IMR-90 (cell line): ENCODE data around the gene MYO1D. TPM values are rescaled to one million over a fixed set of nuclear protein-coding genes. Genes with fewer than 3 reads are reported as not detected.

Source experiments
- ATAC-seq: fragments of 200-7000 bp; cut with Tn5 transposase; 2 replicates; pipeline ENCODE4 v1.9.1; 2020; ENCODE audit warnings: low read depth, mild to moderate bottlenecking, moderate library complexity
- BruUV-seq: library from RNA; stranded (reverse); fragments of 400-500 nt; replicated peaks from 2 replicates; lab custom pipeline; 2021; lab: Mats Ljungman, UMichigan
- CTCF ChIA-PET: fragments of 300-600 bp; formaldehyde crosslinking; extraction: SDS; loops from one replicate; lab custom pipeline; 2021; ENCODE audit warnings: antibody characterized with exemption; lab: Yijun Ruan, JAX
- POLR2A ChIA-PET: fragments of 300-600 bp; sonication (Branson Sonifier 250); formaldehyde crosslinking; loops from one replicate; lab custom pipeline; 2022; ENCODE audit warnings: antibody characterized with exemption; ENCODE audit not compliant: unreplicated experiment; lab: Charles Lee
- DNase-seq: peaks from one replicate; pipeline ENCODE4 v3.0.0; 2013
- H2AFZ ChIP-seq: replicated peaks from 2 replicates; pipeline ENCODE3; 2013; ENCODE audit warnings: low read length, mild to moderate bottlenecking; ENCODE audit not compliant: poor library complexity
- H2AK5ac ChIP-seq: 2 replicates; pipeline ENCODE4 v1.6.1; 2013; ENCODE audit warnings: low read depth, low read length, inconsistent platforms
- H2AK9ac ChIP-seq: replicated peaks from 2 replicates; pipeline ENCODE3; 2013; ENCODE audit warnings: mild to moderate bottlenecking, low read depth, low read length, moderate library complexity; ENCODE audit not compliant: poor library complexity
- H2BK120ac ChIP-seq: 2 replicates; pipeline ENCODE4 v1.6.1; 2013; ENCODE audit warnings: low read depth, low read length, inconsistent platforms
- H2BK15ac ChIP-seq: 3 replicates; pipeline ENCODE4 v1.6.1; 2013; ENCODE audit warnings: low read depth, low read length, inconsistent platforms
- H2BK20ac ChIP-seq: 2 replicates; pipeline ENCODE4 v1.6.1; 2013; ENCODE audit warnings: low read depth, mild to moderate bottlenecking, inconsistent platforms, low read length, moderate library complexity
- H2BK5ac ChIP-seq: 2 replicates; pipeline ENCODE4 v1.6.1; 2013; ENCODE audit warnings: mild to moderate bottlenecking, low read depth, low read length, inconsistent platforms; ENCODE audit not compliant: poor library complexity, severe bottlenecking
- H3K14ac ChIP-seq: replicated peaks from 2 replicates; pipeline ENCODE4 v1.6.1; 2013; ENCODE audit warnings: low read depth, low read length, inconsistent platforms
- H3K18ac ChIP-seq: 2 replicates; pipeline ENCODE4 v1.6.1; 2013; ENCODE audit warnings: low read depth, low read length, control low read depth
- H3K23ac ChIP-seq: 2 replicates; pipeline ENCODE4 v1.6.1; 2013; ENCODE audit warnings: low read depth, low read length, inconsistent platforms
- H3K27ac ChIP-seq: 2 replicates; pipeline ENCODE4 v1.5.1; 2013; ENCODE audit warnings: mild to moderate bottlenecking, control low read depth, low read length; ENCODE audit not compliant: insufficient read depth
- H3K27me3 ChIP-seq: 2 replicates; pipeline ENCODE4 v1.6.1; 2013; ENCODE audit warnings: low read length; ENCODE audit not compliant: control insufficient read depth, insufficient read depth
- H3K36me3 ChIP-seq: 2 replicates; pipeline ENCODE4 v1.6.1; 2013; ENCODE audit warnings: low read length, mixed read lengths; ENCODE audit not compliant: control insufficient read depth, insufficient read depth
- H3K4ac ChIP-seq: 2 replicates; pipeline ENCODE4 v1.6.1; 2013; ENCODE audit warnings: low read depth, low read length, inconsistent platforms
- H3K4me1 ChIP-seq: 2 replicates; pipeline ENCODE4 v1.6.1; 2013; ENCODE audit warnings: low read length, mixed read lengths; ENCODE audit not compliant: control insufficient read depth, insufficient read depth
- H3K4me2 ChIP-seq: 2 replicates; pipeline ENCODE4 v1.6.1; 2013; ENCODE audit warnings: low read depth, mild to moderate bottlenecking, control low read depth, low read length, moderate library complexity
- H3K4me3 ChIP-seq: 2 replicates; pipeline ENCODE4 v1.5.1; 2013; ENCODE audit warnings: low read depth, mild to moderate bottlenecking, control low read depth, low read length, moderate library complexity; ENCODE audit not compliant: insufficient read depth
- H3K56ac ChIP-seq: 2 replicates; pipeline ENCODE4 v1.6.1; 2013; ENCODE audit warnings: low read length, inconsistent platforms; ENCODE audit not compliant: insufficient read depth; ENCODE audit errors: extremely low read depth
- H3K79me1 ChIP-seq, 2 experiments: 2 replicates each; pipeline ENCODE4 v1.6.1; 2013; ENCODE audit warnings: low read length in 2 of 2, inconsistent platforms in 1 of 2, low read depth in 1 of 2
- H3K9ac ChIP-seq: 2 replicates; pipeline ENCODE4 v1.6.1; 2013; ENCODE audit warnings: low read depth, low read length, control low read depth
- H3K9me1 ChIP-seq: 2 replicates; pipeline ENCODE4 v1.6.1; 2013; ENCODE audit warnings: low read length, inconsistent platforms; ENCODE audit not compliant: insufficient read depth
- H3K9me3 ChIP-seq: 2 replicates; pipeline ENCODE4 v1.6.1; 2013; ENCODE audit warnings: low read length; ENCODE audit not compliant: control insufficient read depth, insufficient read depth
- H4K20me1 ChIP-seq: 2 replicates; pipeline ENCODE4 v1.6.1; 2013; ENCODE audit warnings: low read length, inconsistent platforms; ENCODE audit not compliant: insufficient read depth
- H4K5ac ChIP-seq: 2 replicates; pipeline ENCODE4 v1.6.1; 2013; ENCODE audit warnings: mild to moderate bottlenecking, low read depth, low read length, control low read depth
- H4K8ac ChIP-seq, 2 experiments: 2 replicates each; pipeline ENCODE4 v1.6.1; 2013; ENCODE audit warnings: low read depth in 2 of 2, low read length in 2 of 2, control low read depth in 1 of 2, inconsistent platforms in 1 of 2
- H4K91ac ChIP-seq: 2 replicates; pipeline ENCODE4 v1.6.1; 2013; ENCODE audit warnings: low read depth, low read length, inconsistent platforms; ENCODE audit not compliant: insufficient read depth
- BHLHE40 ChIP-seq: fragments of 150-350 bp; IDR thresholded peaks from 2 replicates; pipeline ENCODE4 v1.6.1; 2016; ENCODE audit warnings: mild to moderate bottlenecking, low read depth, low read length
- CEBPB ChIP-seq: IDR thresholded peaks from 2 replicates; pipeline ENCODE4 v1.6.1; 2012; ENCODE audit warnings: low read depth, low read length, improper control_type of control experiment
- CTCF ChIP-seq: conservative IDR thresholded peaks from 2 replicates; pipeline ENCODE4 v1.5.1; 2012; ENCODE audit warnings: mild to moderate bottlenecking, low read depth, low read length, improper control_type of control experiment
- ELK1 ChIP-seq: fragments of 150-350 bp; IDR thresholded peaks from 2 replicates; pipeline ENCODE4 v1.6.1; 2016; ENCODE audit warnings: low read depth, mild to moderate bottlenecking, low read length, moderate library complexity, borderline replicate concordance
- MXI1 ChIP-seq: IDR thresholded peaks from 2 replicates; pipeline ENCODE4 v1.6.1; 2012; ENCODE audit warnings: low read depth, mild to moderate bottlenecking, low read length, moderate library complexity, borderline replicate concordance
- NFE2L2 ChIP-seq: fragments of 150-350 bp; IDR thresholded peaks from 2 replicates; pipeline ENCODE4 v1.6.1; 2016; ENCODE audit warnings: low read depth, mild to moderate bottlenecking, low read length
- RAD21 ChIP-seq: IDR thresholded peaks from 2 replicates; pipeline ENCODE4 v1.6.1; 2012; ENCODE audit warnings: low read length, improper control_type of control experiment
- RFX5 ChIP-seq: IDR thresholded peaks from 2 replicates; pipeline ENCODE4 v1.8.0; 2012; ENCODE audit warnings: low read depth, mild to moderate bottlenecking, low read length, moderate library complexity
- WGBS, 2 experiments: methylation state at CpG; one replicate each; pipeline versions ENCODE4 v1.1.5 to v1.1.7; 2013; ENCODE audit warnings: missing lambda C conversion rate in 2 of 2; ENCODE audit not compliant: insufficient read length in 1 of 2; ENCODE audit errors: extremely low coverage in 2 of 2; 5-methylcytosine and 5-hydroxymethylcytosine counted together
- dilution Hi-C: fragments of 300-500 bp; cut with HindIII; formaldehyde crosslinking; loops from one replicate; pipeline ENCODE4 v1.14.3; 2018; ENCODE audit warnings: low sequenced_read_pairs; ENCODE audit not compliant: unreplicated experiment
- in situ Hi-C: fragments of 300-500 bp; cut with MboI; formaldehyde crosslinking; loops from 3 replicates; pipeline ENCODE4 v1.14.3; 2019; ENCODE audit warnings: low sequenced_read_pairs, inconsistent platforms, mixed read lengths
- intact Hi-C: fragments of 100-400 bp; cut with micrococcal nuclease; formaldehyde crosslinking; loops from 2 replicates; pipeline ENCODE4 v1.10.0; 2022
- polyA plus RNA-seq, 3 experiments: library from polyadenylated mRNA; depleted of rRNA; stranded (reverse); fragments of >200 nt; gene quantifications; 2 replicates each; pipeline ENCODE4 v1.2.3, GENCODE V29; 2012; ENCODE audit warnings: low replicate concordance in 1 of 3
- total RNA-seq: library from RNA; depleted of rRNA; stranded (reverse); fragments of >200 nt; gene quantifications from 2 replicates; pipeline ENCODE4 v1.2.3, GENCODE V29; 2012

Gene MYO1D
- total and polyA plus RNA-seq, 2 of the 4 experiments (the other 2 are of a cell fraction): 0.63 to 0.90 TPM

DNA sequence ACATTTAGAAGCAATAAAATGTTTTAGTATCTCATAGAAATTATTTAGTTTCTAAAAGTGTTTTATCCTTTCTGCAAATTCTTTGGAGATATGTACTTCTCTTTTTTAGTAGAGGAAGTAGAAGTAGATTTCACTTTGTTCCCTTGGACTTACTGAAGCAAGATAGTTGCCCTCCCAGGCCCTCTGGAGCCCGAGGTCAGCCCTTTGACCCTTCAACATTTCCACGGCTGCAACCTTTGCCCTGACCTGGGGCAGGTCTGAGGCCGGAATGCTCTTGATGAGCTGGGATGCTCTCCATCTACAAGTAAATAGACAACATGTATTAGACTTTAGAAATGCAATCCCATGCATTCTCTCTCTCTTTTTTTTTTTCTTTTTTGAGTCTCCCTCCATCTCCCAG, 222.6 kb downstream of the MYO1D start:
- H3K27ac ChIP-seq: no peak overlapping the region
- no TSS peak for BruUV-seq
- H3K4me2 ChIP-seq: no peak overlapping the region
- no peaks in the 10 kb centered on the region for H3K4me1 ChIP-seq
- H2AK5ac ChIP-seq: no peak overlapping the region
- H4K91ac ChIP-seq: no peak overlapping the region
- no peaks in the 10 kb centered on the region for H3K9me3 ChIP-seq
- no peaks in the 10 kb centered on the region for H3K36me3 ChIP-seq
- no peak overlapping the region for H3K4ac ChIP-seq
- H3K27me3 ChIP-seq: no peaks in the 10 kb centered on the region
- WGBS, 2 experiments: 20% methylated on average over 1 of the region's 3 CpGs; no CpG with 5 or more reads in 1 of the 2 experiments
- ATAC-seq (no peak), DNase-seq (no peak)
- no peaks in the 10 kb centered on the region for H3K9me1 ChIP-seq
- no peak overlapping the region for H4K8ac ChIP-seq
- no peak overlapping the region for H2AFZ ChIP-seq
- H3K79me1 ChIP-seq: no peaks in the 10 kb centered on the region
- TF ChIP-seq BHLHE40 (no peak), MXI1 (no peak), RFX5 (no peak), NFE2L2 (no peak), RAD21 (no peak), CTCF (no peak), ELK1 (no peak), CEBPB (no peak)
- H3K9ac ChIP-seq: no peak overlapping the region
- H4K20me1 ChIP-seq: no peaks in the 10 kb centered on the region
- intact Hi-C loops: no loop called here
- CTCF ChIA-PET: no interaction called here
- POLR2A ChIA-PET: no interaction called here
- H2BK120ac ChIP-seq: no peak overlapping the region
- H3K56ac ChIP-seq: no peak overlapping the region
- no peak overlapping the region for H3K18ac ChIP-seq
- no peak overlapping the region for H4K5ac ChIP-seq
- H2BK15ac ChIP-seq: no peak overlapping the region
- H2BK5ac ChIP-seq: no peak overlapping the region
- in situ Hi-C loops: loop anchor here (25.0 kb wide), 1 partner anchor 108 kb away; no protein-coding TSS in a partner anchor
- no peak overlapping the region for H3K4me3 ChIP-seq
- no peak overlapping the region for H2AK9ac ChIP-seq
- H3K14ac ChIP-seq: no peak overlapping the region
- dilution Hi-C loops: no loop called here
- no peak overlapping the region for H2BK20ac ChIP-seq
- no peak overlapping the region for H3K23ac ChIP-seq
